Hepatocyte (in vitro differentiated cells): ENCODE measurements around the gene EGR1. TPM values are rescaled to one million over a fixed set of nuclear protein-coding genes. Genes with fewer than 3 reads are reported as not detected.

Source experiments
- DNase-seq: peaks from one replicate; pipeline ENCODE4 v3.0.0-alpha.2; 2016; ENCODE audit warnings: low spot score
- H2AFZ ChIP-seq: fragments of 200-600 bp; sonication (generic); 2 replicates; pipeline ENCODE4 v1.6.0; 2016; ENCODE audit warnings: antibody characterized with exemption, mild to moderate bottlenecking
- H3K27ac ChIP-seq: fragments of 200-600 bp; sonication (generic); 2 replicates; pipeline ENCODE4 v1.5.1; 2016; ENCODE audit warnings: mild to moderate bottlenecking
- H3K27me3 ChIP-seq: fragments of 200-600 bp; sonication (generic); 2 replicates; pipeline ENCODE4 v1.6.1; 2016
- H3K36me3 ChIP-seq: fragments of 200-600 bp; sonication (generic); replicated peaks from 2 replicates; pipeline ENCODE4 v1.5.1; 2016; ENCODE audit warnings: low read depth; ENCODE audit not compliant: insufficient read depth
- H3K4me1 ChIP-seq: fragments of 200-600 bp; sonication (generic); 2 replicates; pipeline ENCODE4 v1.5.1; 2016; ENCODE audit warnings: mild to moderate bottlenecking, moderate library complexity; ENCODE audit not compliant: insufficient read depth
- H3K4me2 ChIP-seq: fragments of 200-600 bp; sonication (generic); 2 replicates; pipeline ENCODE4 v1.6.0; 2016
- H3K4me3 ChIP-seq: fragments of 200-600 bp; sonication (generic); 2 replicates; pipeline ENCODE4 v1.5.1; 2016; ENCODE audit warnings: mild to moderate bottlenecking
- H3K79me2 ChIP-seq: fragments of 200-600 bp; sonication (generic); 2 replicates; pipeline ENCODE4 v1.6.0; 2017; ENCODE audit warnings: mild to moderate bottlenecking
- H3K9me2 ChIP-seq: fragments of 200-600 bp; sonication (generic); replicated peaks from 2 replicates; pipeline ENCODE4 v1.6.0; 2017; ENCODE audit warnings: mild to moderate bottlenecking; ENCODE audit not compliant: insufficient read depth
- H3K9me3 ChIP-seq: fragments of 200-600 bp; sonication (generic); 2 replicates; pipeline ENCODE4 v1.5.1; 2016; ENCODE audit warnings: low read depth, mild to moderate bottlenecking
- H4K20me1 ChIP-seq: fragments of 200-600 bp; sonication (generic); 2 replicates; pipeline ENCODE4 v1.6.0; 2016; ENCODE audit warnings: mild to moderate bottlenecking; ENCODE audit not compliant: insufficient read depth, poor library complexity, severe bottlenecking
- EZH2 ChIP-seq: fragments of 200-600 bp; sonication (generic); IDR thresholded peaks from 2 replicates; pipeline ENCODE4 v1.6.1; 2016; ENCODE audit warnings: antibody characterized with exemption, mild to moderate bottlenecking, borderline replicate concordance
- EZH2phosphoT487 ChIP-seq: fragments of 200-600 bp; sonication (generic); IDR thresholded peaks from one replicate; pipeline ENCODE4 v1.6.1; 2018; ENCODE audit warnings: antibody characterized with exemption, mild to moderate bottlenecking, low read depth, moderate library complexity; ENCODE audit not compliant: unreplicated experiment, severe bottlenecking
- WGBS: methylation state at CpG from one replicate; pipeline ENCODE4 v1.1.6; 2016; ENCODE audit warnings: low lambda C conversion rate; ENCODE audit errors: missing lambda C conversion rate; 5-methylcytosine and 5-hydroxymethylcytosine counted together
- polyA plus RNA-seq: library from polyadenylated mRNA; unstranded; fragments of >200 nt; fragmentation: Nextera tagmentation; extraction: Ambion mirVana; gene quantifications from 2 replicates; pipeline ENCODE4 v1.2.1, GENCODE V29; 2016
- total RNA-seq: library from RNA; depleted of rRNA; stranded (reverse); fragments of >200 nt; gene quantifications from 2 replicates; pipeline ENCODE4 v1.2.3, GENCODE V29; 2014
- TF ChIP-seq, protein P1 (sequence below): fragments of 200-600 bp; sonication (generic); IDR thresholded peaks from 2 replicates; pipeline ENCODE4 v1.5.1; 2016; ENCODE audit warnings: antibody characterized with exemption, mild to moderate bottlenecking; ENCODE audit not compliant: poor library complexity

EGR1 gene
- total and polyA plus RNA-seq, 2 experiments from 2014 or later, result 95.4 to 336 TPM

DNA sequence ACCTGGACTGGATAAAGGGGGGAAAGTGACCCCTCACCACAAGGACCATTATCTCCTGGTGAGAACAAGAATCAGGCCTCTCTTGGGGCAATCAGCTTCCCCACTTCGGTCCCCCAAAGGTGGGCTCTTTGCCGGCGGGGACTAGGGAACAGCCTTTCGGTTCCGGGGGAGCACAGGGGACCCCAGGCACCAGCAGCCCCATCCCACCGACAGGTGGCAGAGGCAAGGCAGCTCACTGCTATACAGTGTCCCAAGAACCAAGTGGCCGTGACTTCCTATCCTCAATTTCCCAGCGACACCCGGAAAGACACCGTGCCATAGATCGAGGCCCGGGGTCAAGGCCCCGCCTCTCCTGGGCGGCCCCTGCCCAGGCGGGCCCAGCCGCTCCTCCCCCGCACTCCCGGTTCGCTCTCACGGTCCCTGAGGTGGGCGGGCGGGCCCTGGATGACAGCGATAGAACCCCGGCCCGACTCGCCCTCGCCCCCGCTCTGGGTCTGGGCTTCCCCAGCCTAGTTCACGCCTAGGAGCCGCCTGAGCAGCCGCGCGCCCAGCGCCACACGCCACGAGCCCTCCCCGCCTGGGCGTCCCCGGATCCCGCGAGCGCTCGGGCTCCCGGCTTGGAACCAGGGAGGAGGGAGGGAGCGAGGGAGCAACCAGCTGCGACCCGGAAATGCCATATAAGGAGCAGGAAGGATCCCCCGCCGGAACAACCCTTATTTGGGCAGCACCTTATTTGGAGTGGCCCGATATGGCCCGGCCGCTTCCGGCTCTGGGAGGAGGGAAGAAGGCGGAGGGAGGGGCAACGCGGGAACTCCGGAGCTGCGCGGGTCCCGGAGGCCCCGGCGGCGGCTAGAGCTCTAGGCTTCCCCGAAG, 655 bp upstream of the EGR1 start:
- TF ChIP-seq EZH2phosphoT487 (no peak), EZH2 (no peak)
- TF ChIP-seq, protein P1, sequence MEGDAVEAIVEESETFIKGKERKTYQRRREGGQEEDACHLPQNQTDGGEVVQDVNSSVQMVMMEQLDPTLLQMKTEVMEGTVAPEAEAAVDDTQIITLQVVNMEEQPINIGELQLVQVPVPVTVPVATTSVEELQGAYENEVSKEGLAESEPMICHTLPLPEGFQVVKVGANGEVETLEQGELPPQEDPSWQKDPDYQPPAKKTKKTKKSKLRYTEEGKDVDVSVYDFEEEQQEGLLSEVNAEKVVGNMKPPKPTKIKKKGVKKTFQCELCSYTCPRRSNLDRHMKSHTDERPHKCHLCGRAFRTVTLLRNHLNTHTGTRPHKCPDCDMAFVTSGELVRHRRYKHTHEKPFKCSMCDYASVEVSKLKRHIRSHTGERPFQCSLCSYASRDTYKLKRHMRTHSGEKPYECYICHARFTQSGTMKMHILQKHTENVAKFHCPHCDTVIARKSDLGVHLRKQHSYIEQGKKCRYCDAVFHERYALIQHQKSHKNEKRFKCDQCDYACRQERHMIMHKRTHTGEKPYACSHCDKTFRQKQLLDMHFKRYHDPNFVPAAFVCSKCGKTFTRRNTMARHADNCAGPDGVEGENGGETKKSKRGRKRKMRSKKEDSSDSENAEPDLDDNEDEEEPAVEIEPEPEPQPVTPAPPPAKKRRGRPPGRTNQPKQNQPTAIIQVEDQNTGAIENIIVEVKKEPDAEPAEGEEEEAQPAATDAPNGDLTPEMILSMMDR, result no peak
- 2% methylated on average over 46 of the region's 64 CpGs for WGBS

DNA sequence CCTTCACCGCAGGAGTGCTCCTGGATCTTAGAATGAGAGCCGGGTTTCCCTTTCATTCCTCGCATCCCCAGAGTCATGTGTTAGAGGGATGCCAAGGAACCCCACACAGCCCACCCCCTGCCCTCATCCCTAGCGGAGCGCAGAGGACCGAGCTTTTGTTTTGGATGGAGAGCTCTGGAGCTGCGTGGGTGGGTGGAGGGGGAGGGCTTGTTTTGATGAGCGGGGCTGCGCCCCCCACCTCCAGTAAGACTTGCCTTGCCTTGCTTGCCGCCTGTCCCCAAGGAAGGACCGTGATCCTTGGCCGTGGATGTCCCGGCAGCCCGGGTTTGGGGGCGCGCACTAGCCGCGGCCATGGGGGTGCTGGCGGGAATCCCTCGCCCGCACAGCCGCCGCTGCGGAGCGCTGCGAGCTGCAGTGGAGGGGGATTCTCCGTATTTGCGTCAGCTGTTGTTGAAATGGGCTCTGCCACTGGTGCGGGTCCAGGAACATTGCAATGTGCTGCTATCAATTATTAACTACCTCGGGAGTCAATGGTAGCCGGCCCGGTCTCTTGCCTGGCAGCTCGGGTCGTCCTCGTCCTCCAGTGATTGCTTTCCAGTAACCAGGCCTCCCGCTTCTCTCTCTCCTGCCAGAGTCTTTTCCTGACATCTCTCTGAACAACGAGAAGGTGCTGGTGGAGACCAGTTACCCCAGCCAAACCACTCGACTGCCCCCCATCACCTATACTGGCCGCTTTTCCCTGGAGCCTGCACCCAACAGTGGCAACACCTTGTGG, 1.0 kb downstream of the EGR1 start:
- peak overlapping the region; percentile 89 for H3K4me2 ChIP-seq
- peaks cover 6% of the 10 kb centered on the region for H3K4me1 ChIP-seq
- peak overlapping the region; percentile 79 for H3K4me3 ChIP-seq
- H3K9me2 ChIP-seq, result no peaks in the 10 kb centered on the region
- H4K20me1 ChIP-seq, result peaks cover 25% of the 10 kb centered on the region
- H3K36me3 ChIP-seq, result no peaks in the 10 kb centered on the region
- TF ChIP-seq EZH2 (no peak), EZH2phosphoT487 (peak; percentile 11)
- no peaks in the 10 kb centered on the region for H3K9me3 ChIP-seq
- H3K27me3 ChIP-seq, result no peaks in the 10 kb centered on the region
- 16% methylated on average over 38 of the region's 39 CpGs for WGBS
- peak; percentile 60 for DNase-seq
- H2AFZ ChIP-seq, result no peak overlapping the region
- H3K27ac ChIP-seq, result no peak overlapping the region
- no peaks in the 10 kb centered on the region for H3K79me2 ChIP-seq

More for the DNA sequence above, 655 bp upstream of the EGR1 start:
- no peaks in the 10 kb centered on the region for H3K27me3 ChIP-seq
- H3K36me3 ChIP-seq, result no peaks in the 10 kb centered on the region
- peaks cover 25% of the 10 kb centered on the region for H4K20me1 ChIP-seq
- peak overlapping the region; percentile 98 for H3K27ac ChIP-seq
- H3K9me3 ChIP-seq, result no peaks in the 10 kb centered on the region
- H3K4me2 ChIP-seq, result peak overlapping the region; percentile 89
- H3K9me2 ChIP-seq, result no peaks in the 10 kb centered on the region
- H2AFZ ChIP-seq, result no peak overlapping the region
- peak; percentile 99 for DNase-seq
- H3K79me2 ChIP-seq, result no peaks in the 10 kb centered on the region
- peaks cover 6% of the 10 kb centered on the region for H3K4me1 ChIP-seq
- H3K4me3 ChIP-seq, result peak overlapping the region; percentile 32

DNA sequence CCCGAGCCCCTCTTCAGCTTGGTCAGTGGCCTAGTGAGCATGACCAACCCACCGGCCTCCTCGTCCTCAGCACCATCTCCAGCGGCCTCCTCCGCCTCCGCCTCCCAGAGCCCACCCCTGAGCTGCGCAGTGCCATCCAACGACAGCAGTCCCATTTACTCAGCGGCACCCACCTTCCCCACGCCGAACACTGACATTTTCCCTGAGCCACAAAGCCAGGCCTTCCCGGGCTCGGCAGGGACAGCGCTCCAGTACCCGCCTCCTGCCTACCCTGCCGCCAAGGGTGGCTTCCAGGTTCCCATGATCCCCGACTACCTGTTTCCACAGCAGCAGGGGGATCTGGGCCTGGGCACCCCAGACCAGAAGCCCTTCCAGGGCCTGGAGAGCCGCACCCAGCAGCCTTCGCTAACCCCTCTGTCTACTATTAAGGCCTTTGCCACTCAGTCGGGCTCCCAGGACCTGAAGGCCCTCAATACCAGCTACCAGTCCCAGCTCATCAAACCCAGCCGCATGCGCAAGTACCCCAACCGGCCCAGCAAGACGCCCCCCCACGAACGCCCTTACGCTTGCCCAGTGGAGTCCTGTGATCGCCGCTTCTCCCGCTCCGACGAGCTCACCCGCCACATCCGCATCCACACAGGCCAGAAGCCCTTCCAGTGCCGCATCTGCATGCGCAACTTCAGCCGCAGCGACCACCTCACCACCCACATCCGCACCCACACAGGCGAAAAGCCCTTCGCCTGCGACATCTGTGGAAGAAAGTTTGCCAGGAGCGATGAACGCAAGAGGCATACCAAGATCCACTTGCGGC, 1.8 kb downstream of the EGR1 start:
- no peaks in the 10 kb centered on the region for H3K9me2 ChIP-seq
- H3K4me2 ChIP-seq, result peak overlapping the region; percentile 89
- peak; percentile 32 for DNase-seq
- WGBS, result 95% methylated on average over 44 of the region's 45 CpGs
- TF ChIP-seq EZH2phosphoT487, result no peak
- no peak for TF ChIP-seq EZH2
- TF ChIP-seq, protein P1, result no peak
- no peaks in the 10 kb centered on the region for H3K9me3 ChIP-seq
- H3K27me3 ChIP-seq, result no peaks in the 10 kb centered on the region
- H3K36me3 ChIP-seq, result no peaks in the 10 kb centered on the region
- no peaks in the 10 kb centered on the region for H3K79me2 ChIP-seq
- peaks cover 6% of the 10 kb centered on the region for H3K4me1 ChIP-seq
- H3K27ac ChIP-seq, result no peak overlapping the region
- H2AFZ ChIP-seq, result no peak overlapping the region
- peaks cover 25% of the 10 kb centered on the region for H4K20me1 ChIP-seq
- peak overlapping the region; percentile 79 for H3K4me3 ChIP-seq
